ENCODE results near the gene CDH13. TPM values are rescaled to one million over a fixed set of nuclear protein-coding genes. Genes with fewer than 3 reads are reported as not detected.

Gene CDH13
- total and polyA plus RNA-seq, 2 of the 8 experiments (the other 6 are each of a cell fraction or from before 2014, with no cell fraction given), result 2.3 to 2.4 TPM

GRCh38 chr16:83023640-83024039 is 396.9 kb downstream of the CDH13 start (continued):
- TF ChIP-seq, protein P1, sequence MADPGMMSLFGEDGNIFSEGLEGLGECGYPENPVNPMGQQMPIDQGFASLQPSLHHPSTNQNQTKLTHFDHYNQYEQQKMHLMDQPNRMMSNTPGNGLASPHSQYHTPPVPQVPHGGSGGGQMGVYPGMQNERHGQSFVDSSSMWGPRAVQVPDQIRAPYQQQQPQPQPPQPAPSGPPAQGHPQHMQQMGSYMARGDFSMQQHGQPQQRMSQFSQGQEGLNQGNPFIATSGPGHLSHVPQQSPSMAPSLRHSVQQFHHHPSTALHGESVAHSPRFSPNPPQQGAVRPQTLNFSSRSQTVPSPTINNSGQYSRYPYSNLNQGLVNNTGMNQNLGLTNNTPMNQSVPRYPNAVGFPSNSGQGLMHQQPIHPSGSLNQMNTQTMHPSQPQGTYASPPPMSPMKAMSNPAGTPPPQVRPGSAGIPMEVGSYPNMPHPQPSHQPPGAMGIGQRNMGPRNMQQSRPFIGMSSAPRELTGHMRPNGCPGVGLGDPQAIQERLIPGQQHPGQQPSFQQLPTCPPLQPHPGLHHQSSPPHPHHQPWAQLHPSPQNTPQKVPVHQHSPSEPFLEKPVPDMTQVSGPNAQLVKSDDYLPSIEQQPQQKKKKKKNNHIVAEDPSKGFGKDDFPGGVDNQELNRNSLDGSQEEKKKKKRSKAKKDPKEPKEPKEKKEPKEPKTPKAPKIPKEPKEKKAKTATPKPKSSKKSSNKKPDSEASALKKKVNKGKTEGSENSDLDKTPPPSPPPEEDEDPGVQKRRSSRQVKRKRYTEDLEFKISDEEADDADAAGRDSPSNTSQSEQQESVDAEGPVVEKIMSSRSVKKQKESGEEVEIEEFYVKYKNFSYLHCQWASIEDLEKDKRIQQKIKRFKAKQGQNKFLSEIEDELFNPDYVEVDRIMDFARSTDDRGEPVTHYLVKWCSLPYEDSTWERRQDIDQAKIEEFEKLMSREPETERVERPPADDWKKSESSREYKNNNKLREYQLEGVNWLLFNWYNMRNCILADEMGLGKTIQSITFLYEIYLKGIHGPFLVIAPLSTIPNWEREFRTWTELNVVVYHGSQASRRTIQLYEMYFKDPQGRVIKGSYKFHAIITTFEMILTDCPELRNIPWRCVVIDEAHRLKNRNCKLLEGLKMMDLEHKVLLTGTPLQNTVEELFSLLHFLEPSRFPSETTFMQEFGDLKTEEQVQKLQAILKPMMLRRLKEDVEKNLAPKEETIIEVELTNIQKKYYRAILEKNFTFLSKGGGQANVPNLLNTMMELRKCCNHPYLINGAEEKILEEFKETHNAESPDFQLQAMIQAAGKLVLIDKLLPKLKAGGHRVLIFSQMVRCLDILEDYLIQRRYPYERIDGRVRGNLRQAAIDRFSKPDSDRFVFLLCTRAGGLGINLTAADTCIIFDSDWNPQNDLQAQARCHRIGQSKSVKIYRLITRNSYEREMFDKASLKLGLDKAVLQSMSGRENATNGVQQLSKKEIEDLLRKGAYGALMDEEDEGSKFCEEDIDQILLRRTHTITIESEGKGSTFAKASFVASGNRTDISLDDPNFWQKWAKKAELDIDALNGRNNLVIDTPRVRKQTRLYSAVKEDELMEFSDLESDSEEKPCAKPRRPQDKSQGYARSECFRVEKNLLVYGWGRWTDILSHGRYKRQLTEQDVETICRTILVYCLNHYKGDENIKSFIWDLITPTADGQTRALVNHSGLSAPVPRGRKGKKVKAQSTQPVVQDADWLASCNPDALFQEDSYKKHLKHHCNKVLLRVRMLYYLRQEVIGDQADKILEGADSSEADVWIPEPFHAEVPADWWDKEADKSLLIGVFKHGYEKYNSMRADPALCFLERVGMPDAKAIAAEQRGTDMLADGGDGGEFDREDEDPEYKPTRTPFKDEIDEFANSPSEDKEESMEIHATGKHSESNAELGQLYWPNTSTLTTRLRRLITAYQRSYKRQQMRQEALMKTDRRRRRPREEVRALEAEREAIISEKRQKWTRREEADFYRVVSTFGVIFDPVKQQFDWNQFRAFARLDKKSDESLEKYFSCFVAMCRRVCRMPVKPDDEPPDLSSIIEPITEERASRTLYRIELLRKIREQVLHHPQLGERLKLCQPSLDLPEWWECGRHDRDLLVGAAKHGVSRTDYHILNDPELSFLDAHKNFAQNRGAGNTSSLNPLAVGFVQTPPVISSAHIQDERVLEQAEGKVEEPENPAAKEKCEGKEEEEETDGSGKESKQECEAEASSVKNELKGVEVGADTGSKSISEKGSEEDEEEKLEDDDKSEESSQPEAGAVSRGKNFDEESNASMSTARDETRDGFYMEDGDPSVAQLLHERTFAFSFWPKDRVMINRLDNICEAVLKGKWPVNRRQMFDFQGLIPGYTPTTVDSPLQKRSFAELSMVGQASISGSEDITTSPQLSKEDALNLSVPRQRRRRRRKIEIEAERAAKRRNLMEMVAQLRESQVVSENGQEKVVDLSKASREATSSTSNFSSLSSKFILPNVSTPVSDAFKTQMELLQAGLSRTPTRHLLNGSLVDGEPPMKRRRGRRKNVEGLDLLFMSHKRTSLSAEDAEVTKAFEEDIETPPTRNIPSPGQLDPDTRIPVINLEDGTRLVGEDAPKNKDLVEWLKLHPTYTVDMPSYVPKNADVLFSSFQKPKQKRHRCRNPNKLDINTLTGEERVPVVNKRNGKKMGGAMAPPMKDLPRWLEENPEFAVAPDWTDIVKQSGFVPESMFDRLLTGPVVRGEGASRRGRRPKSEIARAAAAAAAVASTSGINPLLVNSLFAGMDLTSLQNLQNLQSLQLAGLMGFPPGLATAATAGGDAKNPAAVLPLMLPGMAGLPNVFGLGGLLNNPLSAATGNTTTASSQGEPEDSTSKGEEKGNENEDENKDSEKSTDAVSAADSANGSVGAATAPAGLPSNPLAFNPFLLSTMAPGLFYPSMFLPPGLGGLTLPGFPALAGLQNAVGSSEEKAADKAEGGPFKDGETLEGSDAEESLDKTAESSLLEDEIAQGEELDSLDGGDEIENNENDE (IDR thresholded peaks at IDR 0.05; ENCODE audit: insufficient replicate concordance, low read length), result no peak
- TF ChIP-seq, protein P2, sequence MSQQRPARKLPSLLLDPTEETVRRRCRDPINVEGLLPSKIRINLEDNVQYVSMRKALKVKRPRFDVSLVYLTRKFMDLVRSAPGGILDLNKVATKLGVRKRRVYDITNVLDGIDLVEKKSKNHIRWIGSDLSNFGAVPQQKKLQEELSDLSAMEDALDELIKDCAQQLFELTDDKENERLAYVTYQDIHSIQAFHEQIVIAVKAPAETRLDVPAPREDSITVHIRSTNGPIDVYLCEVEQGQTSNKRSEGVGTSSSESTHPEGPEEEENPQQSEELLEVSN (IDR thresholded peaks at IDR 0.05), result no peak
- TF ChIP-seq MAX (IDR thresholded peaks at IDR 0.05) (no peak), ZNF274 (IDR thresholded peaks at IDR 0.05; ENCODE audit: borderline replicate concordance, extremely low read depth, low read length) (no peak), BCL11A (IDR thresholded peaks at IDR 0.05; ENCODE audit: low read depth in 2 of 2, low read length in 2 of 2) (no peak), HDAC2 (IDR thresholded peaks at IDR 0.05; ENCODE audit: borderline replicate concordance in 1 of 2, low read depth in 2 of 2, low read length in 2 of 2) (no peak), CHD1 (IDR thresholded peaks at IDR 0.05; ENCODE audit: low read depth, low read length) (no peak), PHF8 (conservative IDR thresholded peaks at IDR 0.05; ENCODE audit: low read depth, low read length) (no peak), JUND (IDR thresholded peaks at IDR 0.05; ENCODE audit: low read length) (no peak), GTF2F1 (IDR thresholded peaks at IDR 0.05; ENCODE audit: borderline replicate concordance, low read depth, low read length) (no peak), ASH2L (IDR thresholded peaks at IDR 0.05; ENCODE audit: low read length) (no peak)
